Loucy (cell line): Measurements from ENCODE around the gene C9orf50.
"Not testable (repeated sequence)": the region's sequence is repeated elsewhere in the genome, so short reads cannot be mapped to it uniquely, and the experiment has no call there.

Experiments used
- H2AFZ ChIP-seq: fragments of 200-600 bp; sonication (generic); 2 replicates; pipeline ENCODE4 v1.6.0; 2016; ENCODE audit warnings: antibody characterized with exemption, mild to moderate bottlenecking, low read length, moderate library complexity
- H3F3A ChIP-seq: fragments of 200-600 bp; 2 replicates; pipeline ENCODE4 v1.6.0; 2016; ENCODE audit warnings: antibody characterized with exemption, low read depth, mild to moderate bottlenecking
- H3K27me3 ChIP-seq: fragments of 200-600 bp; sonication (generic); 2 replicates; pipeline ENCODE4 v1.6.1; 2014; ENCODE audit warnings: low read length, mild to moderate bottlenecking; ENCODE audit not compliant: insufficient read depth, poor library complexity, severe bottlenecking
- H3K36me3 ChIP-seq: fragments of 200-600 bp; sonication (generic); 2 replicates; pipeline ENCODE4 v1.6.1; 2016; ENCODE audit warnings: low read length; ENCODE audit not compliant: insufficient read depth
- H3K4me1 ChIP-seq: fragments of 200-600 bp; sonication (generic); 2 replicates; pipeline ENCODE4 v1.5.1; 2014; ENCODE audit warnings: low read length, mild to moderate bottlenecking; ENCODE audit not compliant: insufficient read depth, poor library complexity, severe bottlenecking
- H3K4me2 ChIP-seq: fragments of 200-600 bp; sonication (generic); 2 replicates; pipeline ENCODE4 v1.6.0; 2014; ENCODE audit warnings: antibody characterized with exemption, low read length, low read depth, mild to moderate bottlenecking; ENCODE audit not compliant: poor library complexity, severe bottlenecking
- H3K4me3 ChIP-seq: fragments of 200-600 bp; sonication (generic); 2 replicates; pipeline ENCODE4 v1.5.1; 2014; ENCODE audit warnings: low read length, mild to moderate bottlenecking, mixed read lengths; ENCODE audit not compliant: poor library complexity, severe bottlenecking
- H3K79me2 ChIP-seq: fragments of 200-600 bp; sonication (generic); 2 replicates; pipeline ENCODE4 v1.6.1; 2014; ENCODE audit warnings: low read length; ENCODE audit not compliant: insufficient read depth
- H3K9ac ChIP-seq: fragments of 200-600 bp; sonication (generic); 2 replicates; pipeline ENCODE4 v1.6.0; 2014; ENCODE audit warnings: mild to moderate bottlenecking, low read depth, low read length, moderate library complexity; ENCODE audit not compliant: poor library complexity, severe bottlenecking
- H3K9me2 ChIP-seq: fragments of 200-600 bp; sonication (generic); replicated peaks from 2 replicates; pipeline ENCODE4 v1.6.1; 2016; ENCODE audit warnings: low read depth, low read length, mixed read lengths
- H3K9me3 ChIP-seq: fragments of 200-600 bp; sonication (generic); 2 replicates; pipeline ENCODE4 v1.6.1; 2014; ENCODE audit warnings: mild to moderate bottlenecking, antibody characterized with exemption, low read length, low read depth; ENCODE audit not compliant: insufficient read depth
- H4K20me1 ChIP-seq: fragments of 200-600 bp; sonication (generic); 2 replicates; pipeline ENCODE4 v1.6.0; 2014; ENCODE audit warnings: antibody characterized with exemption, low read length, mild to moderate bottlenecking; ENCODE audit not compliant: insufficient read depth, poor library complexity, severe bottlenecking
- EZH2phosphoT487 ChIP-seq: fragments of 200-600 bp; IDR thresholded peaks from 2 replicates; pipeline ENCODE4 v1.6.1; 2018; ENCODE audit warnings: antibody characterized with exemption, mild to moderate bottlenecking, moderate library complexity, borderline replicate concordance
- TF ChIP-seq, protein P1 (sequence below): fragments of 200-600 bp; sonication (generic); conservative IDR thresholded peaks from 2 replicates; pipeline ENCODE4 v1.5.1; 2014; ENCODE audit warnings: mild to moderate bottlenecking, antibody characterized with exemption, low read length

The C9orf50 gene

GRCh38 chr9:129665814-129666520, 45.1 kb upstream of the C9orf50 start:
- Histone ChIP-seq H3K36me3 (no peaks in the 10 kb centered on the region), H3F3A (no peaks in the 10 kb centered on the region), H3K79me2 (no peaks in the 10 kb centered on the region), H3K9ac (no peak overlapping the region), H3K27me3 (no peaks in the 10 kb centered on the region), H3K4me2 (no peak overlapping the region), H2AFZ (no peak overlapping the region), H3K4me3 (no peak overlapping the region), H3K4me1 (no peaks in the 10 kb centered on the region), H3K9me2 (no peaks in the 10 kb centered on the region), H3K9me3 (no peaks in the 10 kb centered on the region), H4K20me1 (no peaks in the 10 kb centered on the region)
- TF ChIP-seq EZH2phosphoT487, result no peak
- TF ChIP-seq, protein P1, sequence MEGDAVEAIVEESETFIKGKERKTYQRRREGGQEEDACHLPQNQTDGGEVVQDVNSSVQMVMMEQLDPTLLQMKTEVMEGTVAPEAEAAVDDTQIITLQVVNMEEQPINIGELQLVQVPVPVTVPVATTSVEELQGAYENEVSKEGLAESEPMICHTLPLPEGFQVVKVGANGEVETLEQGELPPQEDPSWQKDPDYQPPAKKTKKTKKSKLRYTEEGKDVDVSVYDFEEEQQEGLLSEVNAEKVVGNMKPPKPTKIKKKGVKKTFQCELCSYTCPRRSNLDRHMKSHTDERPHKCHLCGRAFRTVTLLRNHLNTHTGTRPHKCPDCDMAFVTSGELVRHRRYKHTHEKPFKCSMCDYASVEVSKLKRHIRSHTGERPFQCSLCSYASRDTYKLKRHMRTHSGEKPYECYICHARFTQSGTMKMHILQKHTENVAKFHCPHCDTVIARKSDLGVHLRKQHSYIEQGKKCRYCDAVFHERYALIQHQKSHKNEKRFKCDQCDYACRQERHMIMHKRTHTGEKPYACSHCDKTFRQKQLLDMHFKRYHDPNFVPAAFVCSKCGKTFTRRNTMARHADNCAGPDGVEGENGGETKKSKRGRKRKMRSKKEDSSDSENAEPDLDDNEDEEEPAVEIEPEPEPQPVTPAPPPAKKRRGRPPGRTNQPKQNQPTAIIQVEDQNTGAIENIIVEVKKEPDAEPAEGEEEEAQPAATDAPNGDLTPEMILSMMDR, result no peak

GRCh38 chr9:129665389-129665775, 44.5 kb upstream of the C9orf50 start, which contains the start of gene PRRX2:
PRRX2 (plus strand) TSS chr9:129665647; CDS start chr9:129665868, 221 bp downstream.
- Histone ChIP-seq H2AFZ (no peak within 1 kb of the TSS), H3K4me2 (no peak within 1 kb of the TSS), H3K9me2 (no peaks in the 10 kb centered on the region), H3K9me3 (no peaks in the 10 kb centered on the region), H4K20me1 (no peaks in the 10 kb centered on the region), H3K27me3 (no peaks in the 10 kb centered on the region), H3K9ac (no peak within 1 kb of the TSS), H3K4me1 (no peaks in the 10 kb centered on the region), H3K36me3 (no peaks in the 10 kb centered on the region), H3K4me3 (no peak within 1 kb of the TSS), H3K79me2 (no peaks in the 10 kb centered on the region), H3F3A (no peaks in the 10 kb centered on the region)
- TF ChIP-seq, protein P1, result no peak
- no peak for TF ChIP-seq EZH2phosphoT487

- H3K79me2 ChIP-seq, result no peaks in the 10 kb centered on the region
- no peak overlapping the region for H3K4me3 ChIP-seq
- no peaks in the 10 kb centered on the region for H3K36me3 ChIP-seq
- no peaks in the 10 kb centered on the region for H3K9me3 ChIP-seq
- no peaks in the 10 kb centered on the region for H3K9me2 ChIP-seq
- no peaks in the 10 kb centered on the region for H3K4me1 ChIP-seq
- no peaks in the 10 kb centered on the region for H3K27me3 ChIP-seq
- H3K9ac ChIP-seq, result no peak overlapping the region
- H3K4me2 ChIP-seq, result no peak overlapping the region
- no peaks in the 10 kb centered on the region for H3F3A ChIP-seq
- no peaks in the 10 kb centered on the region for H4K20me1 ChIP-seq
- TF ChIP-seq, protein P1, result no peak
- no peak for TF ChIP-seq EZH2phosphoT487
- H2AFZ ChIP-seq, result no peak overlapping the region
Measured at GRCh38 chr9:129664746-129665388, 44.0 kb upstream of the C9orf50 start.

DNA sequence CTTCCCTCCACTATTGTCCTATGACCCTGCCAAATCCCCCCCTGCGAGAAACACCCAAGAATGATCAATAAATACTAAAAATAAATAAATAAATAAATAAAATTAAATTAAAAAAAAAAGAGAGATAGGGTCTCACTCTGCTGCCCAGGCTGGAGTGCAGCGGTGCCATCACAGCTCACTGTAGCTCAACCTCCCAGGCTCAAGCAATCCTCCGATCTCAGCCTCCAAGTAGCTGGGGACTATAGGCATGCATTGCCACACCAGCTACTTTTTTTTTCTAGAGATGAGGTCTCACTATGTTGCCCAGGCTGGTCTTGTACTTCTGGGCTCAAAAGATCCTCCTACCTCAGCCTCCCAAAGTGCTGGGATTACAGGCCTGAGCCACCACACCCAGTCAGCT, 41.3 kb upstream of the C9orf50 start:
- not testable (repeated sequence) for H2AFZ ChIP-seq, H3K27me3 ChIP-seq, H3F3A ChIP-seq, H3K36me3 ChIP-seq, H3K4me1 ChIP-seq, H3K9me3 ChIP-seq, H3K9ac ChIP-seq, H3K4me2 ChIP-seq, H3K79me2 ChIP-seq, H3K9me2 ChIP-seq, H3K4me3 ChIP-seq, H4K20me1 ChIP-seq
